Prostate gland (tissue), 2 donors: ENCODE results near the gene SEMA4C.

ENCODE experiments used
- POLR2A ChIP-seq: fragments of 450-650 bp; IDR thresholded peaks from one replicate; pipeline ENCODE4 v1.6.1; 2016; ENCODE audit warnings: antibody characterized with exemption, mild to moderate bottlenecking
- TF ChIP-seq, protein P1 (sequence below), 4 experiments: fragments of 200-600 bp in 2 of 4; fragments of 450-650 bp in 2 of 4; sonication (generic) in 2 of 4; IDR thresholded peaks; 1 replicate in 3 of 4; 2 replicates in 1 of 4; pipeline ENCODE4 v1.5.1; 2016 to 2019; ENCODE audit warnings: antibody characterized with exemption in 4 of 4, mild to moderate bottlenecking in 2 of 4, moderate library complexity in 2 of 4

DNA sequence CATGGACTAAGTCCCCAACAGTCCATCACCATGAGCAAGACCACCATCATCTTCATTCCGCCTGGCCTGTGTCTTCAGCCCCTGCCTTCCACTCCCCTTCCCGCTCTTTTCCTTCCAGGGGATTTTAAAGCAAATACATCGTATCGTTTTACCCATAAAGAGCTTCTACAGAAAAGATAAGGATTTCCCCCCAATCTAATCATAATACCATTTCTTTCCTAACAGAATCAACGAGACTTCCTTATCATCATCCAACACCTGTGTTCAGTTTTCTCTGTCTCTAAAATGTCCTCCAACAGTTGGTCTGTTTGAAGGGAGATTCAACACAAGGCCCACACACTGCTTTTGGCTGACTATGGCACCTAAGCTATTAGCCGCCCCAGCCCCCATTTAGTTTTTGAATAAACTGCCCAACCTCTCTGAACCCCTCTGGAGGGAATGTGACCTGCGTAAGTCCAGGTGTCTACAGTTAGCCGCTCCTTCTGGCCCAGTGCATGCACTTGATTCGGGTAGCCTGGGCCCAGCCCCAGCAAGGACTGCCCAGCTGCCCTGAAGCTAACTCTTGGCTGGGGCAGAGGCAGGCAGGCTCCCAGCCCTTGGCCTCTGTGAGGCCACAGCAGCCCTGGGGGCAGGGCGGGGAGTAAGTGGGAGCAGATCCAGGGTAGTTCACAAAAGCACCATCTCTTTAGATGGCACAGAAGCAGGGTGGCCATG is 25.3 kb upstream of the SEMA4C start:
- TF ChIP-seq, protein P1, sequence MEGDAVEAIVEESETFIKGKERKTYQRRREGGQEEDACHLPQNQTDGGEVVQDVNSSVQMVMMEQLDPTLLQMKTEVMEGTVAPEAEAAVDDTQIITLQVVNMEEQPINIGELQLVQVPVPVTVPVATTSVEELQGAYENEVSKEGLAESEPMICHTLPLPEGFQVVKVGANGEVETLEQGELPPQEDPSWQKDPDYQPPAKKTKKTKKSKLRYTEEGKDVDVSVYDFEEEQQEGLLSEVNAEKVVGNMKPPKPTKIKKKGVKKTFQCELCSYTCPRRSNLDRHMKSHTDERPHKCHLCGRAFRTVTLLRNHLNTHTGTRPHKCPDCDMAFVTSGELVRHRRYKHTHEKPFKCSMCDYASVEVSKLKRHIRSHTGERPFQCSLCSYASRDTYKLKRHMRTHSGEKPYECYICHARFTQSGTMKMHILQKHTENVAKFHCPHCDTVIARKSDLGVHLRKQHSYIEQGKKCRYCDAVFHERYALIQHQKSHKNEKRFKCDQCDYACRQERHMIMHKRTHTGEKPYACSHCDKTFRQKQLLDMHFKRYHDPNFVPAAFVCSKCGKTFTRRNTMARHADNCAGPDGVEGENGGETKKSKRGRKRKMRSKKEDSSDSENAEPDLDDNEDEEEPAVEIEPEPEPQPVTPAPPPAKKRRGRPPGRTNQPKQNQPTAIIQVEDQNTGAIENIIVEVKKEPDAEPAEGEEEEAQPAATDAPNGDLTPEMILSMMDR (IDR thresholded peaks at IDR 0.05), result no peak
- no peak for TF ChIP-seq POLR2A
